NCI-H128 (cell line): Measurements from ENCODE around the gene NEO1.
"Not testable (repeated sequence)": the region's sequence is repeated elsewhere in the genome, so short reads cannot be mapped to it uniquely, and the experiment has no call there.

Experiments
- DNase-seq: peaks from one replicate; lab custom pipeline; 2025; ENCODE audit not compliant: unreplicated experiment; lab: John Stamatoyannopoulos, UW

The NEO1 gene

GRCh38 chr15:73139744-73140553 is 87.7 kb downstream of the NEO1 start:
- DNase-seq: no peak

GRCh38 chr15:73141216-73141900 is 89.1 kb downstream of the NEO1 start:
- DNase-seq: no peak

GRCh38 chr15:73142802-73143762 is 90.8 kb downstream of the NEO1 start:
- DNase-seq: no peak

- DNase-seq: no peak
Observed at GRCh38 chr15:73143763-73144155, 91.5 kb downstream of the NEO1 start.

GRCh38 chr15:73146419-73146818 is 94.2 kb downstream of the NEO1 start:
- DNase-seq: no peak

GRCh38 chr15:73150831-73151230 is 98.6 kb downstream of the NEO1 start:
- no peak for DNase-seq

GRCh38 chr15:73153024-73153423 is 100.8 kb downstream of the NEO1 start:
- no peak for DNase-seq

GRCh38 chr15:73153447-73153846 is 101.2 kb downstream of the NEO1 start:
- DNase-seq: no peak

GRCh38 chr15:73156431-73157191 is 104.3 kb downstream of the NEO1 start:
- DNase-seq: no peak

GRCh38 chr15:73161546-73161945 is 109.3 kb downstream of the NEO1 start:
- no peak for DNase-seq

- no peak for DNase-seq
Observed at GRCh38 chr15:73165435-73165834, 113.2 kb downstream of the NEO1 start.

GRCh38 chr15:73165844-73166243 is 113.6 kb downstream of the NEO1 start:
- no peak for DNase-seq

- DNase-seq: not testable (repeated sequence)
Observed at GRCh38 chr15:73166711-73167110, 114.4 kb downstream of the NEO1 start.

- DNase-seq: no peak
Observed at GRCh38 chr15:73168487-73168886, 116.2 kb downstream of the NEO1 start.

GRCh38 chr15:73171711-73172110 is 119.4 kb downstream of the NEO1 start:
- DNase-seq: no peak

GRCh38 chr15:73172508-73172907 is 120.2 kb downstream of the NEO1 start:
- DNase-seq: no peak

GRCh38 chr15:73174171-73174570 is 121.9 kb downstream of the NEO1 start:
- DNase-seq: no peak

GRCh38 chr15:73175382-73175781 is 123.1 kb downstream of the NEO1 start:
- no peak for DNase-seq

- no peak for DNase-seq
Observed at GRCh38 chr15:73176598-73176997, 124.3 kb downstream of the NEO1 start.

GRCh38 chr15:73183071-73183470 is 130.8 kb downstream of the NEO1 start:
- DNase-seq: no peak

GRCh38 chr15:73190189-73190601 is 137.9 kb downstream of the NEO1 start:
- DNase-seq: no peak
